Measurements from ENCODE around the gene BAIAP2.

BAIAP2 gene

DNA sequence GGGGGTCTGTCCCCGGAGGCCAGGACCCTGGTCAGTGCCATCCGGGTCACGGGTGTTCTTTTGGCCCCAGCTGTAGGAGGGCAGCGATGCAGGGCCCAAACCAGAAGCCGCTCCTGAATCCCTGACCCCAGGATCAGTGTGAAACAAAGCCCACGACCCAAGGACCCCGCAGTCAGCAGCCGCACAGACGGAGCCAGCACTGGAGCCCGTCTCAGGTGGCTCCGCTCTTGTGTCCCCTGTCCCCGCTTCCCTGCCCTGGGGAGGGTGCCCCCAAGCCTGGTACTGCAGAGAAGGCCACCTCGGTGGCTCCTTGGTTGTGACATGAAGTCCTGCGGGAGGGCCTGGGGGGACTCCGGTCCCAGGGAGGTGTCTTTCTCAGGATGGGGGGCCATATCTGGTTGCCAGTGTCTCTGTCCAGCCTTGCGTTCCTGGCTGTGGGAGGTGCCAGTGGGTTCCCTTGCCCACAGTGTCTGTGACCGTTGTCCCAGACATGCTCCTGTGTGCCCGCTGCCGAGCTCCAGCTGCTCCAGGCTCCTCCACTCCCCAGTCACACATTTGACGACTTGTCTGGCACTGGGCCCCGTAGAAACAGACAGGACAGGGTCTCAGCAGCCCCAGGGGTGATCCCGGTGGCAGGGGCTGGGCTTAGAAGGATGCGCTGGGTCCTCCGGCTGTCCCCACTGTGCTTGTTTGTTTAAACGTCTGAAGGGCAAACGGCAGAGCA lies 33.6 kb downstream of the BAIAP2 start:
- TF ChIP-seq, protein P1, sequence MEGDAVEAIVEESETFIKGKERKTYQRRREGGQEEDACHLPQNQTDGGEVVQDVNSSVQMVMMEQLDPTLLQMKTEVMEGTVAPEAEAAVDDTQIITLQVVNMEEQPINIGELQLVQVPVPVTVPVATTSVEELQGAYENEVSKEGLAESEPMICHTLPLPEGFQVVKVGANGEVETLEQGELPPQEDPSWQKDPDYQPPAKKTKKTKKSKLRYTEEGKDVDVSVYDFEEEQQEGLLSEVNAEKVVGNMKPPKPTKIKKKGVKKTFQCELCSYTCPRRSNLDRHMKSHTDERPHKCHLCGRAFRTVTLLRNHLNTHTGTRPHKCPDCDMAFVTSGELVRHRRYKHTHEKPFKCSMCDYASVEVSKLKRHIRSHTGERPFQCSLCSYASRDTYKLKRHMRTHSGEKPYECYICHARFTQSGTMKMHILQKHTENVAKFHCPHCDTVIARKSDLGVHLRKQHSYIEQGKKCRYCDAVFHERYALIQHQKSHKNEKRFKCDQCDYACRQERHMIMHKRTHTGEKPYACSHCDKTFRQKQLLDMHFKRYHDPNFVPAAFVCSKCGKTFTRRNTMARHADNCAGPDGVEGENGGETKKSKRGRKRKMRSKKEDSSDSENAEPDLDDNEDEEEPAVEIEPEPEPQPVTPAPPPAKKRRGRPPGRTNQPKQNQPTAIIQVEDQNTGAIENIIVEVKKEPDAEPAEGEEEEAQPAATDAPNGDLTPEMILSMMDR (IDR thresholded peaks at IDR 0.05; ENCODE audit: low read depth, low read length, missing control alignments) = no peak
- in situ Hi-C loops (cut with HindIII; ENCODE audit: low sequenced_read_pairs) = no loop called here
- DNase-seq (ENCODE audit: low read depth) = no peak
- no peak overlapping the region for H3K4me3 ChIP-seq (ENCODE audit: low read depth, low read length)

DNA sequence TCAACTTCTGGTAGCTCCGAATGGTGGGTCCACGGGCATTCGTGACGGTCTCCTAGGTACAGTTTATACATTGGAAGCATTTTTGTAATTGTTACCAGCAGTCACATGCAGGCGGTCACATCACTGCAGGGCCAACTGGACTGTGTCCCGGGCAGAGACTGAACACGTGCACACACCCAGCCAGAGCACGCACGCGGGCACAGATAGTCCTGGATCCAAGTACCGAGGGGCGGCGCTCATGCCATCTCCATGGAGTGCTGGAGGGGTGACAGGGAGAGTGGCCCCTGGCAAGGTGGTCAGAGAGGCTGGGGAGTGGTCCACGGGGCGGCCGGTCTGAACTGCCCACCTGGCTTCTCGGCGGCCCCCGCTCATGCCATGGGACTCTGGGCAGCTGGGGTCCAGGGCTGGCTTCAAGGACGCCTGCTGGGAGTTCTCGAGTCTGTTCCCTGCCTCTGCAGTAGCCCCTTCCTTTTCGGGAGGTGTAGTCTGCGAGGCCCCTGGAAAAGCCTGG lies 34.2 kb downstream of the BAIAP2 start:
- TF ChIP-seq, protein P1 (IDR thresholded peaks at IDR 0.05; ENCODE audit: low read depth, low read length, missing control alignments) = no peak
- in situ Hi-C loops (cut with HindIII; ENCODE audit: low sequenced_read_pairs) = no loop called here
- no peak for DNase-seq (ENCODE audit: low read depth)
- H3K4me3 ChIP-seq (ENCODE audit: low read depth, low read length) = no peak overlapping the region

GRCh38 chr17:81070541-81071246 lies 35.7 kb downstream of the BAIAP2 start:
- in situ Hi-C loops (cut with HindIII; ENCODE audit: low sequenced_read_pairs) = no loop called here
- no peak overlapping the region for H3K4me3 ChIP-seq (ENCODE audit: low read depth, low read length)
- no peak for DNase-seq (ENCODE audit: low read depth)
- TF ChIP-seq, protein P1 (IDR thresholded peaks at IDR 0.05; ENCODE audit: low read depth, low read length, missing control alignments) = no peak

GRCh38 chr17:81071761-81072741 lies 37.1 kb downstream of the BAIAP2 start:
- TF ChIP-seq, protein P1 (IDR thresholded peaks at IDR 0.05; ENCODE audit: low read depth, low read length, missing control alignments) = no peak
- H3K4me3 ChIP-seq (ENCODE audit: low read depth, low read length) = no peak overlapping the region
- DNase-seq (ENCODE audit: low read depth) = no peak
- in situ Hi-C loops (cut with HindIII; ENCODE audit: low sequenced_read_pairs) = no loop called here

- in situ Hi-C loops (cut with HindIII; ENCODE audit: low sequenced_read_pairs) = no loop called here
- DNase-seq (ENCODE audit: low read depth) = no peak
- no peak overlapping the region for H3K4me3 ChIP-seq (ENCODE audit: low read depth, low read length)
- TF ChIP-seq, protein P1 (IDR thresholded peaks at IDR 0.05; ENCODE audit: low read depth, low read length, missing control alignments) = no peak
Measured at GRCh38 chr17:81073967-81074839, 39.3 kb downstream of the BAIAP2 start.

Data from astrocyte of the cerebellum (primary cell).